HTR-8/SVneo (cell line): ENCODE measurements around the gene NR4A3.
A peak's percentile ranks its signal among the peaks of the same experiment; 100 is the strongest.
"Not testable (repeated sequence)": the region's sequence is repeated elsewhere in the genome, so short reads cannot be mapped to it uniquely, and the experiment has no call there.

Experiments used
- DNase-seq: peaks from one replicate; pipeline ENCODE4 v3.0.0; 2011; ENCODE audit warnings: low spot score, mixed read lengths; ENCODE audit not compliant: insufficient read length
- FAIRE-seq: peaks from 2 replicates; lab custom pipeline; 2011; peaks lifted over from hg19 to GRCh38; lab: Jason Lieb, UNC

NR4A3 gene

GRCh38 chr9:99821396-99822108 lies at the start of gene NR4A3:
Gene NR4A3 (plus strand): TSS chr9:99821885. CDS start chr9:99828043, 6,158 bp downstream.
- FAIRE-seq (peak; percentile 38), DNase-seq (peak; percentile 84)

- no peak for DNase-seq
- FAIRE-seq, result no peak
These were observed 48.1 kb upstream of the NR4A3 start for GRCh38 chr9:99773468-99774138.

- FAIRE-seq (no peak), DNase-seq (peak; percentile 11)
These were observed 43.4 kb upstream of the NR4A3 start for GRCh38 chr9:99778308-99778707.

GRCh38 chr9:99778836-99779235 lies 42.8 kb upstream of the NR4A3 start:
- FAIRE-seq (no peak), DNase-seq (no peak)

GRCh38 chr9:99779277-99779676 lies 42.4 kb upstream of the NR4A3 start:
- no peak for DNase-seq
- no peak for FAIRE-seq

- not testable (repeated sequence) for DNase-seq, FAIRE-seq
These were observed 39.3 kb upstream of the NR4A3 start for GRCh38 chr9:99782349-99782748.

- no peak for FAIRE-seq
- no peak for DNase-seq
These were observed 38.5 kb upstream of the NR4A3 start for GRCh38 chr9:99782962-99783718.

GRCh38 chr9:99783799-99784198 lies 37.9 kb upstream of the NR4A3 start:
- FAIRE-seq, result no peak
- no peak for DNase-seq

GRCh38 chr9:99785010-99785590 lies 36.6 kb upstream of the NR4A3 start:
- no peak for FAIRE-seq
- no peak for DNase-seq

GRCh38 chr9:99787556-99787955 lies 34.1 kb upstream of the NR4A3 start:
- no peak for FAIRE-seq
- DNase-seq, result no peak

GRCh38 chr9:99793528-99793927 lies 28.2 kb upstream of the NR4A3 start:
- FAIRE-seq, result no peak
- DNase-seq, result no peak

- DNase-seq (no peak), FAIRE-seq (no peak)
These were observed 25.5 kb upstream of the NR4A3 start for GRCh38 chr9:99796231-99796630.

- FAIRE-seq, result no peak
- DNase-seq, result no peak
These were observed 19.9 kb upstream of the NR4A3 start for GRCh38 chr9:99801775-99802174.

GRCh38 chr9:99803694-99804093 lies 18.0 kb upstream of the NR4A3 start:
- FAIRE-seq (no peak), DNase-seq (no peak)

- FAIRE-seq, result no peak
- peak; percentile 49 for DNase-seq
These were observed 14.3 kb upstream of the NR4A3 start for GRCh38 chr9:99807276-99807852.

- DNase-seq (no peak), FAIRE-seq (no peak)
These were observed 13.7 kb upstream of the NR4A3 start for GRCh38 chr9:99807956-99808355.

- FAIRE-seq, result no peak
- DNase-seq, result no peak
These were observed 13.2 kb upstream of the NR4A3 start for GRCh38 chr9:99808454-99808853.

GRCh38 chr9:99809586-99810319 lies 11.9 kb upstream of the NR4A3 start:
- FAIRE-seq, result no peak
- DNase-seq, result no peak

GRCh38 chr9:99811172-99811571 lies 10.5 kb upstream of the NR4A3 start:
- no peak for DNase-seq

More at GRCh38 chr9:99811172-99811571, 10.5 kb upstream of the NR4A3 start:
- FAIRE-seq, result no peak
